Naive thymus-derived CD8-positive, alpha-beta T cell (primary cell): ENCODE data around the gene RAB41. TPM values are rescaled to one million over a fixed set of nuclear protein-coding genes. Genes with fewer than 3 reads are reported as not detected.
"Not testable (repeated sequence)": the region's sequence is repeated elsewhere in the genome, so short reads cannot be mapped to it uniquely, and the experiment has no call there.

Source experiments
- ATAC-seq, 2 donors: fragments of 150-1000 bp; cut with Tn5 transposase in 1 of 2; sonication (Bioruptor Pico), chemical (Tn5 transposase) in 1 of 2; 1 replicate in 1 of 2; 2 replicates in 1 of 2; pipeline ENCODE4 v1.10.0; 2021; ENCODE audit warnings: mild to moderate bottlenecking in 2 of 2, moderate library complexity in 2 of 2
- POLR2A ChIA-PET: fragments of 350-600 bp; sonication (Branson Sonifier 250); formaldehyde crosslinking; loops from one replicate; lab custom pipeline; 2021; ENCODE audit warnings: antibody characterized with exemption; lab: Charles Lee
- DNase-seq, 10 donors: peaks; one replicate each; pipeline versions ENCODE4 v3.0.0 to v3.0.0-alpha.2; 2020 to 2022
- H3K27ac Mint-ChIP-seq, 10 donors: one replicate each; pipeline ENCODE4 v1.8.0; 2020 to 2022; ENCODE audit warnings: mild to moderate bottlenecking in 10 of 10, mixed read lengths in 10 of 10, moderate library complexity in 4 of 10, inconsistent platforms in 1 of 10
- H3K27me3 Mint-ChIP-seq, 5 donors: one replicate each; pipeline ENCODE4 v1.8.0; 2021 to 2022; ENCODE audit warnings: mixed read lengths in 5 of 5
- H3K36me3 Mint-ChIP-seq, 3 donors: one replicate each; pipeline ENCODE4 v1.8.0; 2020 to 2022; ENCODE audit warnings: mixed read lengths in 3 of 3, mild to moderate bottlenecking in 2 of 3, inconsistent platforms in 1 of 3
- H3K4me1 Mint-ChIP-seq, 4 donors: one replicate each; pipeline ENCODE4 v1.8.0; 2021 to 2022; ENCODE audit warnings: mixed read lengths in 4 of 4
- H3K4me3 Mint-ChIP-seq, 10 donors: one replicate each; pipeline ENCODE4 v1.8.0; 2020 to 2022; ENCODE audit warnings: mild to moderate bottlenecking in 10 of 10, mixed read lengths in 10 of 10, moderate library complexity in 6 of 10, inconsistent platforms in 1 of 10
- H3K9me3 Mint-ChIP-seq, 9 donors: one replicate each; pipeline ENCODE4 v1.8.0; 2020 to 2022; ENCODE audit warnings: mixed read lengths in 9 of 9, mild to moderate bottlenecking in 3 of 9, inconsistent platforms in 1 of 9, moderate library complexity in 1 of 9
- polyA plus RNA-seq, 3 donors: library from polyadenylated mRNA; unstranded; fragments of 300-500 nt; fragmentation: Illumina TruSeq; gene quantifications; one replicate each; pipeline ENCODE4 v1.2.3, GENCODE V29; 2021
- total RNA-seq, 8 experiments: library from RNA in 2 of 8; stranded (reverse) in 2 of 8; gene quantifications; one replicate each; pipeline ENCODE4 v1.2.3 and lab custom pipeline; 2021 to 2026

RAB41 gene
- not detected for total RNA-seq
- polyA plus RNA-seq = not detected
- total RNA-seq (lab: John Stamatoyannopoulos, UW) = 0 reads per million in 6 experiments

DNA sequence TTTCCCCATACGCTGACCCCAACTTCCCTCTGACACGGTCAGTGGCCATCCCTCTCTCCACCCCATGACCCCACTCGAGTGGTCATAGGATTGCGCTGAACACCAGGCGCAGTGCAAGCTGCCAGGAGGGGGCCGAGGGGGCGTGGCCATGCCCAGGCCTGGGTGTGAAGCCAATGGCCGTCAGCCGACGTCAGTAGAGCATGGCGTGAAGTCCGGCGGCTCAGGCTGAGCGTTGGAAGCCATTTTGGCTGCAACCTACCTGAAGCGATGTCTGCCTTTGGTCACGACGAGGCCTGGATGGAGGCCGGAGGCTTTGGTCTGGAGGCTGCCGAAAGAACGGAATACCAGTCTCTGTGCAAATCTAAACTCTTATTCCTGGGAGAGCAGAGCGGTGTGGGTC, at the start of gene RAB41:
Gene RAB41, plus strand, starts transcription at position 222 of the 400 bp plus-strand sequence. Its CDS starts 46 bp downstream, at position 268.
- H3K27me3 Mint-ChIP-seq = no peaks in the 10 kb centered on the region
- H3K4me3 Mint-ChIP-seq = no peak within 1 kb of the TSS
- H3K36me3 Mint-ChIP-seq = peaks cover 0 to 28% (median 7%) of the 10 kb centered on the region in 3 donors
- POLR2A ChIA-PET = no interaction called here
- H3K9me3 Mint-ChIP-seq = no peaks in the 10 kb centered on the region
- no peak for ATAC-seq
- no peak within 1 kb of the TSS for H3K27ac Mint-ChIP-seq
- peaks cover 0 to 2% (median 0%) of the 10 kb centered on the region in 4 donors for H3K4me1 Mint-ChIP-seq
- DNase-seq = no peak

DNA sequence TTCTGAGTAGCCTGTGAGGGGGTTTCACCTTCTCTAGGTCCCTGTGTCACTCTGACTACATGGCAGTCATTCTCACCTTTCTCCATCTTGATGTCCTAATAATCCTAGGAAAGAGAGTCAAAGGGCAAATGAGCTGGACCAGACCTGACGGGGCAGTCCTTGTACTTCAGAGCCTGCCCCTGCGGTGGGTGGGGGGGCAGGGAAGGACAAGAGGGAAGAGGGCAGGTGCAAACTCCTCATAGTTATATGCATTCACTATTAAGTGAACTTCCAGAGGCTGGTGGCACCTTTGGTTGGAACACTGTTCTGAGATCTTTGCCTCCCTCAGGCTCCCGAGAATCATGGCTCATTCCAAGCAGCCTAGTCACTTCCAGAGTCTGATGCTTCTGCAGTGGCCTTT, 47.6 kb upstream of the RAB41 start, which contains the start of gene AWAT1:
Gene AWAT1, plus strand, starts transcription at position 301 of the 400 bp plus-strand sequence. Its CDS starts 41 bp downstream, at position 342.
- no peak within 1 kb of the TSS for H3K27ac Mint-ChIP-seq

GRCh38 chrX:70240751-70241150, 41.2 kb upstream of the RAB41 start:
- Mint-ChIP-seq H3K27me3 (peaks cover 0 to 1% (median 0%) of the 10 kb centered on the region in 5 donors), H3K4me3 (no peak overlapping the region), H3K9me3 (no peaks in the 10 kb centered on the region), H3K36me3 (no peaks in the 10 kb centered on the region), H3K27ac (no peak overlapping the region), H3K4me1 (no peaks in the 10 kb centered on the region)
- no peak for DNase-seq
- no peak for ATAC-seq
- POLR2A ChIA-PET = no interaction called here

More for the DNA sequence above, 47.6 kb upstream of the RAB41 start, which contains the start of gene AWAT1:
- Mint-ChIP-seq H3K4me3 (no peak within 1 kb of the TSS), H3K9me3 (no peaks in the 10 kb centered on the region), H3K27me3 (peaks cover 0 to 1% (median 0%) of the 10 kb centered on the region in 5 donors), H3K4me1 (peaks cover 0 to 2% (median 0%) of the 10 kb centered on the region in 4 donors), H3K36me3 (no peaks in the 10 kb centered on the region)
- ATAC-seq (no peak), DNase-seq (no peak)
- POLR2A ChIA-PET = no interaction called here

DNA sequence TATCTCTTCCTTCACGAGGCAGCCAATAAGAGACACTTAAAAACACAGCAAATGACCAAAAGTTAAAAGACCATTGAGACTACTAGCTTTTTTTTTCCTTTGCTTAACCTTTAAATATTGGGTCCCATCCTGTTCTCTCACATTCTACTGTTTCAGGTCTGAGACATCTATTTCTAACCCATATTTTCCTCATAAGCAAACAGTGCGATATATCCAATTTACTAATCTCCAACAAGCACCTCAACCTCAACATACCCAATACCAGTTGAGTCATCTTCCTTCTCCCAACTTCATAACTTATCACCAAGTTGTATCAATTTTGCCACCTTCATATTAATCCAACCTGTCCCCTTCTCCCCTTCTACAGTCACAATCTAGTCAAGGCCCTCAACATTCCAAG, 40.5 kb upstream of the RAB41 start:
- H3K27ac Mint-ChIP-seq = no peak overlapping the region
- no peak for DNase-seq
- POLR2A ChIA-PET = no interaction called here
- no peaks in the 10 kb centered on the region for H3K4me1 Mint-ChIP-seq
- ATAC-seq = no peak
- no peak overlapping the region for H3K4me3 Mint-ChIP-seq
- no peaks in the 10 kb centered on the region for H3K36me3 Mint-ChIP-seq
- peaks cover 0 to 1% (median 0%) of the 10 kb centered on the region in 5 donors for H3K27me3 Mint-ChIP-seq
- no peaks in the 10 kb centered on the region for H3K9me3 Mint-ChIP-seq

DNA sequence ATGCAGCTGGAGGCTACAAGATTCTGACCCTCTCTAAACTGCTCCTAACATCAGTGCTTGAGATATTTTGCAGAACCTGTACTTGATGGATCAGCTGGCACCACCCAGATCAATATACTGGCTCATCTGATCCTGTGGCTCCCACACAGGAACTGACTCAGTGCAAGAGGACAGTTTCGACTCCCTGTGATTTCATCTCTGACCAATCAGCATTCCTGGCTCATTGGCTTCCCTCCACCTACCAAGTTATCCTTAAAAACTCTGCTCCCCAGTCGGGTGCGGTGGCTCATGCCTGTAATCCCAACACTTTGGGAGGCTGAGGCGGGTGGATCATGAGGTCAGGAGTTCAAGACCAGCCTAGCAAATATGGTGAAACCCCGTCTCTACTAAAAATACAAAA, 38.4 kb upstream of the RAB41 start:
- H3K27ac Mint-ChIP-seq, H3K36me3 Mint-ChIP-seq, H3K27me3 Mint-ChIP-seq, ATAC-seq, DNase-seq, POLR2A ChIA-PET, H3K4me3 Mint-ChIP-seq, H3K9me3 Mint-ChIP-seq, H3K4me1 Mint-ChIP-seq: not testable (repeated sequence)

DNA sequence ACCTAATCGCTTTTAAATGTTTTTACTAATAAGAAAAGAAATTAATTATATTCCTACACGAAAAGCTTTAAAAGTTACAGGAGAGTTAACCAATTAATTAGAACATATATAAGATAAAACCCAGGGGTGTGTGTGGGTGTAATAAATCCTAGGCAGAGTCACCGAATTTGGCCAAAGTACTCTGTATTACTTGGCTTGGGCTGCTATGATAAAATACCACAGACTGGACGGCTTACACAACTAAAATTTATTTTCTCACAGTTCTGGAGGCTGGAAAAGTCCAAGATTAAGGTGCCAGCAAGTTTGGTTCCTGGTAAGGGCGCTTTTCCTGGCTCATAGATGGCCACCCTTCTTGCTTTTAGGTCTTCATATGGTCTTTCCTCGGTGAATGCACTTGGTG, 37.1 kb upstream of the RAB41 start:
- POLR2A ChIA-PET = no interaction called here
- H3K4me3 Mint-ChIP-seq = no peak overlapping the region
- H3K27ac Mint-ChIP-seq = no peak overlapping the region
- peaks cover 0 to 2% (median 0%) of the 10 kb centered on the region in 3 donors for H3K36me3 Mint-ChIP-seq
- ATAC-seq = no peak
- H3K9me3 Mint-ChIP-seq = no peaks in the 10 kb centered on the region
- H3K27me3 Mint-ChIP-seq = peaks cover 0 to 1% (median 0%) of the 10 kb centered on the region in 5 donors
- no peaks in the 10 kb centered on the region for H3K4me1 Mint-ChIP-seq
- no peak for DNase-seq

GRCh38 chrX:70247252-70247651, 34.7 kb upstream of the RAB41 start:
- Mint-ChIP-seq H3K27ac (no peak overlapping the region), H3K9me3 (no peaks in the 10 kb centered on the region), H3K4me3 (no peak overlapping the region), H3K4me1 (no peaks in the 10 kb centered on the region), H3K27me3 (peaks cover 0 to 1% (median 0%) of the 10 kb centered on the region in 5 donors), H3K36me3 (peaks cover 0 to 3% (median 0%) of the 10 kb centered on the region in 3 donors)
- no peak for ATAC-seq
- POLR2A ChIA-PET = no interaction called here
- DNase-seq = no peak

GRCh38 chrX:70252491-70252890, 29.5 kb upstream of the RAB41 start:
- no peaks in the 10 kb centered on the region for H3K27me3 Mint-ChIP-seq

GRCh38 chrX:70253377-70254062, 28.5 kb upstream of the RAB41 start:
- ATAC-seq (no peak), DNase-seq (no peak)
- H3K27me3 Mint-ChIP-seq = no peaks in the 10 kb centered on the region
- H3K27ac Mint-ChIP-seq = no peak overlapping the region
- no peaks in the 10 kb centered on the region for H3K4me1 Mint-ChIP-seq
- H3K4me3 Mint-ChIP-seq = no peak overlapping the region
- no peaks in the 10 kb centered on the region for H3K9me3 Mint-ChIP-seq
- POLR2A ChIA-PET = no interaction called here
- H3K36me3 Mint-ChIP-seq = peaks cover 11 to 15% (median 13%) of the 10 kb centered on the region in 3 donors

More at GRCh38 chrX:70252491-70252890, 29.5 kb upstream of the RAB41 start:
- DNase-seq (no peak), ATAC-seq (no peak)
- no peaks in the 10 kb centered on the region for H3K4me1 Mint-ChIP-seq
- peaks cover 11 to 15% (median 13%) of the 10 kb centered on the region in 3 donors for H3K36me3 Mint-ChIP-seq
- POLR2A ChIA-PET = no interaction called here
- H3K4me3 Mint-ChIP-seq = no peak overlapping the region
- H3K9me3 Mint-ChIP-seq = no peaks in the 10 kb centered on the region
- H3K27ac Mint-ChIP-seq = no peak overlapping the region

DNA sequence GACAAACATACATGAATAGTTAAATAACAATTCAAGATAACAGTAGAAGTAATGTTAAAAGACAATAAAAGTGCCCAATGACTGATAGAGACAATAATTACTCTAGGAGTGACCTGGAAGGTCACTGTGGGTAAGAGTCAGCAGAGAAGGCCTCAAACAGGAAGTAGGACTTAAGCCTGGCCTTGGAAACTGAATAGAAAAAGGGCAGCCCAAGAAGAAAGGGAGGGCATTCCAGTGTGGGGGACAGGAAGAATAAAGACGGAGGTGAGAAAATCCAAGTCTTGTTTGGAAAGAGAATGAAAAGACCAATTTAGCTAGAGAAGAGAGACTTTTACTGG, 27.9 kb upstream of the RAB41 start:
- H3K36me3 Mint-ChIP-seq = peaks cover 10 to 15% (median 13%) of the 10 kb centered on the region in 3 donors
- no peak overlapping the region for H3K27ac Mint-ChIP-seq
- H3K27me3 Mint-ChIP-seq = no peaks in the 10 kb centered on the region
- H3K4me1 Mint-ChIP-seq = no peaks in the 10 kb centered on the region
- no peaks in the 10 kb centered on the region for H3K9me3 Mint-ChIP-seq
- POLR2A ChIA-PET = no interaction called here
- ATAC-seq (no peak), DNase-seq (no peak)
- no peak overlapping the region for H3K4me3 Mint-ChIP-seq

- Mint-ChIP-seq H3K4me1 (no peaks in the 10 kb centered on the region), H3K4me3 (no peak overlapping the region), H3K27me3 (no peaks in the 10 kb centered on the region), H3K9me3 (no peaks in the 10 kb centered on the region), H3K27ac (no peak overlapping the region), H3K36me3 (peaks cover 10 to 15% (median 13%) of the 10 kb centered on the region in 3 donors)
- POLR2A ChIA-PET = no interaction called here
- ATAC-seq (no peak), DNase-seq (no peak)
These were observed 27.1 kb upstream of the RAB41 start for GRCh38 chrX:70254909-70255308.

DNA sequence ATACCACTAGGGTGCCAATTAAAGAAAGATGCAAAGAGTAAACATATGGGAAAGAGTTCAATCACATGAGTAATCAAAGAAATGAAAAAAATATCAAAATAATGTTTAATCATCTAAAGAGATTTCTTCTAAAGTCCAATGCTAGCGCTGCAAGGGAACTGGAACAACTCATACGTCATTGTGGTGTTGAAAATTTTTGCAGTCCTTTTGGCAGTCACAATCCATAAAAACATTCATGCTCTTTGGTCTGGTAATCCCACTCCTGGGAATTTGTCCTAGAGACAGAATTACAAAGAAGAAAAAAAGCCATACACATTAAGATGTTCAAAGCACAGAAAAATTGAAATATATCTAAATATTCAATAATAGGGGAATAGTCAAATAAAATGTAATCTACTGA, 26.5 kb upstream of the RAB41 start:
- H3K27me3 Mint-ChIP-seq = no peaks in the 10 kb centered on the region
- ATAC-seq = no peak
- no peaks in the 10 kb centered on the region for H3K9me3 Mint-ChIP-seq
- DNase-seq = no peak
- H3K4me3 Mint-ChIP-seq = no peak overlapping the region
- H3K36me3 Mint-ChIP-seq = peaks cover 10 to 15% (median 13%) of the 10 kb centered on the region in 3 donors
- H3K27ac Mint-ChIP-seq = no peak overlapping the region
- POLR2A ChIA-PET = no interaction called here
- H3K4me1 Mint-ChIP-seq = no peaks in the 10 kb centered on the region

- no peak for DNase-seq
- Mint-ChIP-seq H3K4me1 (no peaks in the 10 kb centered on the region), H3K36me3 (peaks cover 8 to 15% (median 13%) of the 10 kb centered on the region in 3 donors), H3K4me3 (no peak overlapping the region), H3K27me3 (no peaks in the 10 kb centered on the region), H3K27ac (no peak overlapping the region), H3K9me3 (no peaks in the 10 kb centered on the region)
- no peak for ATAC-seq
- POLR2A ChIA-PET = no interaction called here
These were observed 24.3 kb upstream of the RAB41 start for GRCh38 chrX:70257423-70258288.
